Loucy (cell line): Measurements from ENCODE around the gene EXD3.
"Not testable (repeated sequence)": the region's sequence is repeated elsewhere in the genome, so short reads cannot be mapped to it uniquely, and the experiment has no call there.

Experiments used
- H2AFZ ChIP-seq: fragments of 200-600 bp; sonication (generic); 2 replicates; pipeline ENCODE4 v1.6.0; 2016; ENCODE audit warnings: antibody characterized with exemption, mild to moderate bottlenecking, low read length, moderate library complexity
- H3F3A ChIP-seq: fragments of 200-600 bp; 2 replicates; pipeline ENCODE4 v1.6.0; 2016; ENCODE audit warnings: antibody characterized with exemption, low read depth, mild to moderate bottlenecking
- H3K27me3 ChIP-seq: fragments of 200-600 bp; sonication (generic); 2 replicates; pipeline ENCODE4 v1.6.1; 2014; ENCODE audit warnings: low read length, mild to moderate bottlenecking; ENCODE audit not compliant: insufficient read depth, poor library complexity, severe bottlenecking
- H3K36me3 ChIP-seq: fragments of 200-600 bp; sonication (generic); 2 replicates; pipeline ENCODE4 v1.6.1; 2016; ENCODE audit warnings: low read length; ENCODE audit not compliant: insufficient read depth
- H3K4me1 ChIP-seq: fragments of 200-600 bp; sonication (generic); 2 replicates; pipeline ENCODE4 v1.5.1; 2014; ENCODE audit warnings: low read length, mild to moderate bottlenecking; ENCODE audit not compliant: insufficient read depth, poor library complexity, severe bottlenecking
- H3K4me2 ChIP-seq: fragments of 200-600 bp; sonication (generic); 2 replicates; pipeline ENCODE4 v1.6.0; 2014; ENCODE audit warnings: antibody characterized with exemption, low read length, low read depth, mild to moderate bottlenecking; ENCODE audit not compliant: poor library complexity, severe bottlenecking
- H3K4me3 ChIP-seq: fragments of 200-600 bp; sonication (generic); 2 replicates; pipeline ENCODE4 v1.5.1; 2014; ENCODE audit warnings: low read length, mild to moderate bottlenecking, mixed read lengths; ENCODE audit not compliant: poor library complexity, severe bottlenecking
- H3K79me2 ChIP-seq: fragments of 200-600 bp; sonication (generic); 2 replicates; pipeline ENCODE4 v1.6.1; 2014; ENCODE audit warnings: low read length; ENCODE audit not compliant: insufficient read depth
- H3K9ac ChIP-seq: fragments of 200-600 bp; sonication (generic); 2 replicates; pipeline ENCODE4 v1.6.0; 2014; ENCODE audit warnings: mild to moderate bottlenecking, low read depth, low read length, moderate library complexity; ENCODE audit not compliant: poor library complexity, severe bottlenecking
- H3K9me2 ChIP-seq: fragments of 200-600 bp; sonication (generic); replicated peaks from 2 replicates; pipeline ENCODE4 v1.6.1; 2016; ENCODE audit warnings: low read depth, low read length, mixed read lengths
- H3K9me3 ChIP-seq: fragments of 200-600 bp; sonication (generic); 2 replicates; pipeline ENCODE4 v1.6.1; 2014; ENCODE audit warnings: mild to moderate bottlenecking, antibody characterized with exemption, low read length, low read depth; ENCODE audit not compliant: insufficient read depth
- H4K20me1 ChIP-seq: fragments of 200-600 bp; sonication (generic); 2 replicates; pipeline ENCODE4 v1.6.0; 2014; ENCODE audit warnings: antibody characterized with exemption, low read length, mild to moderate bottlenecking; ENCODE audit not compliant: insufficient read depth, poor library complexity, severe bottlenecking
- EZH2phosphoT487 ChIP-seq: fragments of 200-600 bp; IDR thresholded peaks from 2 replicates; pipeline ENCODE4 v1.6.1; 2018; ENCODE audit warnings: antibody characterized with exemption, mild to moderate bottlenecking, moderate library complexity, borderline replicate concordance
- TF ChIP-seq, protein P1 (sequence below): fragments of 200-600 bp; sonication (generic); conservative IDR thresholded peaks from 2 replicates; pipeline ENCODE4 v1.5.1; 2014; ENCODE audit warnings: mild to moderate bottlenecking, antibody characterized with exemption, low read length

Gene EXD3

DNA sequence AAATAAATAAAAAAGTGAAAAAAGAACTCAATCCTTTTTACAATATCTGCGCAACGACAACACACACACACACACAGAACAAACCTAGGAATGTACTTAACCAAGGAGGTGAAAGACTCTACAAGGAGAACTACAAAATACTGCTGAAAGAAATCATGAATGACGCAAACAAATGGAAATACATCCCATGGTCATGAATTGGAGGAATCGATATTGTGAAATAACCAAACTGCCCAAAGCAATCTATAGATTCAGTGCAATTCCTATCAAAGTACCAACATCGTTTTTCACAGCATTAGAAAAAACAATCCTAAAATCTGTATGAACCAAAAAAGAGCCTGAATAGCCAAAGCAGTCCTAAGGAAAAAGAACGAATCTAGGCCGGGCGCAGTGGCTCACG lies 91.0 kb downstream of the EXD3 start:
- no peak overlapping the region for H3K4me2 ChIP-seq
- H4K20me1 ChIP-seq, result no peaks in the 10 kb centered on the region
- TF ChIP-seq, protein P1, sequence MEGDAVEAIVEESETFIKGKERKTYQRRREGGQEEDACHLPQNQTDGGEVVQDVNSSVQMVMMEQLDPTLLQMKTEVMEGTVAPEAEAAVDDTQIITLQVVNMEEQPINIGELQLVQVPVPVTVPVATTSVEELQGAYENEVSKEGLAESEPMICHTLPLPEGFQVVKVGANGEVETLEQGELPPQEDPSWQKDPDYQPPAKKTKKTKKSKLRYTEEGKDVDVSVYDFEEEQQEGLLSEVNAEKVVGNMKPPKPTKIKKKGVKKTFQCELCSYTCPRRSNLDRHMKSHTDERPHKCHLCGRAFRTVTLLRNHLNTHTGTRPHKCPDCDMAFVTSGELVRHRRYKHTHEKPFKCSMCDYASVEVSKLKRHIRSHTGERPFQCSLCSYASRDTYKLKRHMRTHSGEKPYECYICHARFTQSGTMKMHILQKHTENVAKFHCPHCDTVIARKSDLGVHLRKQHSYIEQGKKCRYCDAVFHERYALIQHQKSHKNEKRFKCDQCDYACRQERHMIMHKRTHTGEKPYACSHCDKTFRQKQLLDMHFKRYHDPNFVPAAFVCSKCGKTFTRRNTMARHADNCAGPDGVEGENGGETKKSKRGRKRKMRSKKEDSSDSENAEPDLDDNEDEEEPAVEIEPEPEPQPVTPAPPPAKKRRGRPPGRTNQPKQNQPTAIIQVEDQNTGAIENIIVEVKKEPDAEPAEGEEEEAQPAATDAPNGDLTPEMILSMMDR, result no peak
- no peak for TF ChIP-seq EZH2phosphoT487
- H3K36me3 ChIP-seq, result no peaks in the 10 kb centered on the region
- H3K9ac ChIP-seq, result no peak overlapping the region
- no peaks in the 10 kb centered on the region for H3F3A ChIP-seq
- no peak overlapping the region for H3K4me3 ChIP-seq
- no peak overlapping the region for H2AFZ ChIP-seq
- no peaks in the 10 kb centered on the region for H3K27me3 ChIP-seq
- no peaks in the 10 kb centered on the region for H3K9me2 ChIP-seq
- no peaks in the 10 kb centered on the region for H3K79me2 ChIP-seq
- peaks cover 16% of the 10 kb centered on the region; the same call in 1 of the 2 replicates for H3K9me3 ChIP-seq
- no peaks in the 10 kb centered on the region for H3K4me1 ChIP-seq

DNA sequence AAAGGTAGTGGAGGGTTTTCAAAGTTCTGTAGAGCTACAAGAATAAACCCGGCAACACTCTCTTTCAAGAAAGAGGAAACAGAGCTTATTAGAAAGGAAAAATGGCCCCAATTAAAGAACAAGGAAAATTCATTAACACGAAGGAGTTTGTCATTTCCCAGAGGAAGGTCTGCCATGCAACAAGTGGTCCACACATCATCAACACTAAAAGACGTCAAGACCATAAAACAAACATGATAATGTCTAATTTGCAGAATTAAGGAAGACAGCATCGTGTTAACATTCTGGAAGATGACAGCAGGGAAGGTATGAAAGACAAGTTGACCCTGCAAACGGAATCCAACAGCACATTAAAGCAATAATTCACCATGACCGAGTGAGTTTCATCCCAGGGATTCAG lies 92.3 kb downstream of the EXD3 start:
- H2AFZ ChIP-seq, result no peak overlapping the region
- no peaks in the 10 kb centered on the region for H3K4me1 ChIP-seq
- no peak overlapping the region for H3K9ac ChIP-seq
- H3K9me3 ChIP-seq, result peaks cover 9% of the 10 kb centered on the region; the same call in 1 of the 2 replicates
- no peaks in the 10 kb centered on the region for H3K79me2 ChIP-seq
- no peaks in the 10 kb centered on the region for H3K36me3 ChIP-seq
- H3K4me3 ChIP-seq, result no peak overlapping the region
- no peaks in the 10 kb centered on the region for H3K27me3 ChIP-seq
- no peaks in the 10 kb centered on the region for H3F3A ChIP-seq
- TF ChIP-seq EZH2phosphoT487, result no peak
- TF ChIP-seq, protein P1, result no peak
- no peak overlapping the region for H3K4me2 ChIP-seq
- H3K9me2 ChIP-seq, result no peaks in the 10 kb centered on the region
- H4K20me1 ChIP-seq, result no peaks in the 10 kb centered on the region

DNA sequence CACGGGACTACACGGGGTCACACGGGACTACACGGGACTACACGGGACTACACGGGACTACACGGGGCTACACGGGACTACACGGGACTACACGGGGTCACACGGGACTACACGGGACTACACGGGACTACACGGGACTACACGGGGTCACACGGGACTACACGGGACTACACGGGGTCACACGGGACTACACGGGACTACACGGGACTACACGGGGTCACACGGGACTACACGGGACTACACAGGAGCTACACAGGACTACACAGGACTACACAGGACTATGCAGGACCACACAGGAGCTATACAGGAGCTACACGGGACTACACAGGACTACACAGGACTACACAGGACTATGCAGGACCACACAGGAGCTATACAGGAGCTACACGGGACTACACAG lies 93.4 kb downstream of the EXD3 start:
- H2AFZ ChIP-seq, H3K4me2 ChIP-seq, H3K9me3 ChIP-seq, H3K79me2 ChIP-seq, H3K27me3 ChIP-seq, H3K9me2 ChIP-seq, H3K9ac ChIP-seq, H3F3A ChIP-seq, H4K20me1 ChIP-seq, H3K4me1 ChIP-seq, H3K4me3 ChIP-seq, H3K36me3 ChIP-seq: not testable (repeated sequence)

DNA sequence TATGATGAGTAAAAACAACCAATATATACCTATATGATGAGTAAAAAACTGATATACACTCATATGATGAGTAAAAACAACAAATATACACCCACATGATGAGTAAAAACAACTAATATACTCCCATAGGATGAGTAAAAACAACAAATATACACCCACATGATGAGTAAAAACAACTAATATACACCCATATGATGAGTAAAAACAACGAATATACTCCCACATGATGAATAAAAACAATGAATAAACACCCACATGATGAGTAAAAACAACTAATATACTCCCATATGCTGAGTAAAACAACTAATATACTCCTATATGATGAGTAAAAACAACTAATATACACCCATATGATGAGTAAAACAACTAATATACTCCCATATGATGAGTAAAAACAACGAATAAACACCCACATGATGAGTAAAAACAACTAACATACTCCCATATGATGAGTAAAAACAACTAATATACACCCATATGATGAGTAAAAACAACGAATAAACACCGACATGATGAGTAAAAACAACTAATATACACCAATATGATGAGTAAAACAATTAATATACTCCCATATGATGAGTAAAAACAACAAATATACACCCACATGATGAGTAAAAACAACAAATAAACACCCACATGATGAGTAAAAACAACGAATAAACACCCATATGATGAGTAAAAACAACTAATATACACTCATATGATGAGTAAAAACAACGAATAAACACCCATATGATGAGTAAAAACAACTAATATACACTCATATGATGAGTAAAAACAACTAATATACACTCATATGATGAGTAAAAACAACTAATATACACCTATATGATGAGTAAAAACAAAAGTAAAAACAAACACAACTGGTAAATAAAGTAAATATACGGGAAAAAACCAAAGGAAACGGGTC lies 95.1 kb downstream of the EXD3 start:
- not testable (repeated sequence) for H3K4me2 ChIP-seq, H3F3A ChIP-seq, H3K36me3 ChIP-seq, H3K79me2 ChIP-seq, H4K20me1 ChIP-seq, H3K27me3 ChIP-seq, H3K9me2 ChIP-seq, H3K4me1 ChIP-seq, H3K4me3 ChIP-seq, H2AFZ ChIP-seq, H3K9me3 ChIP-seq, H3K9ac ChIP-seq
